GM23338 (cell line): ENCODE data around the gene CACNA1A. TPM values are rescaled to one million over a fixed set of nuclear protein-coding genes. Genes with fewer than 3 reads are reported as not detected.

ENCODE experiments used
- ATAC-seq: fragments of 200-7000 bp; cut with Tn5 transposase; 3 replicates; pipeline ENCODE4 v1.9.1; 2020
- DNase-seq: peaks from one replicate; pipeline ENCODE4 v3.0.0-alpha.2; 2015; ENCODE audit warnings: low spot score
- H2AFZ ChIP-seq: fragments of 200-600 bp; sonication (generic); 2 replicates; pipeline ENCODE4 v1.8.0; 2016; ENCODE audit warnings: antibody characterized with exemption, mild to moderate bottlenecking, moderate library complexity
- H3F3A ChIP-seq: fragments of 200-600 bp; sonication (generic); replicated peaks from 2 replicates; pipeline ENCODE4 v1.8.0; 2017; ENCODE audit warnings: antibody characterized with exemption, mixed run types, low read depth
- H3K27ac ChIP-seq: fragments of 200-600 bp; sonication (generic); 2 replicates; pipeline ENCODE4 v1.6.1; 2016; ENCODE audit warnings: low read depth
- H3K27me3 ChIP-seq: fragments of 200-600 bp; sonication (generic); 2 replicates; pipeline ENCODE4 v1.8.0; 2016; ENCODE audit warnings: mild to moderate bottlenecking, mixed run types, moderate library complexity; ENCODE audit not compliant: insufficient read depth
- H3K36me3 ChIP-seq: fragments of 200-600 bp; sonication (generic); 2 replicates; pipeline ENCODE4 v1.8.0; 2016; ENCODE audit warnings: mild to moderate bottlenecking; ENCODE audit not compliant: insufficient read depth
- H3K4me1 ChIP-seq: fragments of 200-600 bp; sonication (generic); 2 replicates; pipeline ENCODE4 v1.8.0; 2016; ENCODE audit warnings: mild to moderate bottlenecking, moderate library complexity; ENCODE audit not compliant: insufficient read depth
- H3K4me2 ChIP-seq: fragments of 200-600 bp; sonication (generic); 2 replicates; pipeline ENCODE4 v1.7.1; 2017; ENCODE audit warnings: mixed run types
- H3K4me3 ChIP-seq: fragments of 200-600 bp; sonication (generic); 2 replicates; pipeline ENCODE4 v1.6.1; 2016; ENCODE audit warnings: mixed run types
- H3K79me2 ChIP-seq: fragments of 200-600 bp; sonication (generic); replicated peaks from 2 replicates; pipeline ENCODE4 v1.8.0; 2017; ENCODE audit warnings: mild to moderate bottlenecking; ENCODE audit not compliant: insufficient read depth
- H3K9me2 ChIP-seq: fragments of 200-600 bp; sonication (generic); 2 replicates; pipeline ENCODE4 v1.8.0; 2017; ENCODE audit not compliant: insufficient read depth
- H4K20me1 ChIP-seq: fragments of 200-600 bp; sonication (generic); replicated peaks from 2 replicates; pipeline ENCODE4 v1.8.0; 2017; ENCODE audit warnings: mild to moderate bottlenecking; ENCODE audit not compliant: insufficient read depth
- H3K27ac Mint-ChIP-seq: 2 replicates; pipeline ENCODE4 v1.8.0; 2020; ENCODE audit warnings: inconsistent platforms, mild to moderate bottlenecking, moderate library complexity, mixed read lengths
- H3K27me3 Mint-ChIP-seq: 3 replicates; pipeline ENCODE4 v1.8.0; 2022; ENCODE audit warnings: low read depth, mild to moderate bottlenecking, moderate library complexity, mixed read lengths, inconsistent platforms; ENCODE audit not compliant: insufficient read depth, poor library complexity
- H3K36me3 Mint-ChIP-seq: 3 replicates; pipeline ENCODE4 v1.8.0; 2021; ENCODE audit warnings: low read depth, mild to moderate bottlenecking, inconsistent platforms, moderate library complexity, mixed read lengths
- H3K4me1 Mint-ChIP-seq: 3 replicates; pipeline ENCODE4 v1.8.0; 2020; ENCODE audit warnings: mild to moderate bottlenecking, inconsistent platforms, mixed read lengths
- H3K4me3 Mint-ChIP-seq: 3 replicates; pipeline ENCODE4 v1.8.0; 2021; ENCODE audit warnings: moderate library complexity, mild to moderate bottlenecking, inconsistent platforms, mixed read lengths
- H3K9me3 Mint-ChIP-seq: 3 replicates; pipeline ENCODE4 v1.8.0; 2020; ENCODE audit warnings: moderate library complexity, mild to moderate bottlenecking, inconsistent platforms, mixed read lengths
- polyA plus RNA-seq: library from polyadenylated mRNA; unstranded; fragments of >200 nt; fragmentation: Nextera tagmentation; extraction: Ambion mirVana; gene quantifications from 2 replicates; pipeline ENCODE4 v1.2.1, GENCODE V29; 2016
- total RNA-seq: library from RNA; depleted of rRNA; stranded (reverse); fragments of >200 nt; shearing (Covaris generic); gene quantifications from 2 replicates; pipeline ENCODE4 v1.2.3, GENCODE V29; 2014
- TF ChIP-seq, protein P1 (sequence below): fragments of 250-450 bp; sonication (Bioruptor Pico); IDR thresholded peaks from 2 replicates; pipeline ENCODE4 v1.5.0; 2020; ENCODE audit warnings: mild to moderate bottlenecking, moderate library complexity
- TF ChIP-seq, protein P2 (sequence below): IDR thresholded peaks from one replicate; pipeline ENCODE4 v1.6.1; 2018; ENCODE audit warnings: antibody characterized with exemption; ENCODE audit not compliant: unreplicated experiment

Gene CACNA1A
- total and polyA plus RNA-seq, 2 experiments from 2014 or later = 7.4 to 20.3 TPM

DNA sequence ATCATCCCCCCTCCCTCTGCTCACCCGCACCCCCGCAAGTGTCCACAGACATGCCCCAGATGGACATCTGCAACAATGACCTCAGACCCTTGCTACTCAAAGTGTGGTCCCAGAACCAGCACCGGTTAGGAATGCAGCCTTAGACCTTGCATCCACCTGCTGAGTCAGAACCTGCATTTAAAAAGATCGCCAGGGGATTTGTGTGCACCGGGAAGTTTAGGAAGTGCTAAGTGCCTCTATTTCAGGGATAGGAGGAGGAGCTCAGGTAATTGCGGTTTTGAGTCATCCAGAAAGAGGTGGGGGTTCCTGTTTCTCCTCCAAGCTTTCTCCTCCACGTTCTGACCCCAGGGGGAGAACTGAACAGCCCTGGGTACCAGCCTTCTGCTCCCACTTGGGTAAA is 46.2 kb downstream of the CACNA1A start:
- DNase-seq (peak; percentile 72), ATAC-seq (peak; percentile 78)
- Mint-ChIP-seq H3K27ac (peak overlapping the region; percentile 50), H3K27me3 (peaks cover 17% of the 10 kb centered on the region), H3K4me1 (peaks cover 42% of the 10 kb centered on the region), H3K9me3 (no peaks in the 10 kb centered on the region; the same call in 2 of the 3 replicates), H3K4me3 (peak overlapping the region; percentile 52), H3K36me3 (peaks cover 4% of the 10 kb centered on the region; the same call in 2 of the 3 replicates)
- Histone ChIP-seq H3K79me2 (no peaks in the 10 kb centered on the region), H3K36me3 (no peaks in the 10 kb centered on the region), H3K4me3 (peak overlapping the region; percentile 33), H2AFZ (no peak overlapping the region), H3K9me2 (0 out of 2 replicates have a peak, but pooled peaks cover 2% of the 10 kb centered on the region), H3K27ac (peak overlapping the region; percentile 83), H3K27me3 (no peaks in the 10 kb centered on the region), H3K4me1 (peaks cover 27% of the 10 kb centered on the region), H4K20me1 (peaks cover 15% of the 10 kb centered on the region), H3F3A (peaks cover 14% of the 10 kb centered on the region; the same call in 1 of the 2 replicates), H3K4me2 (peak overlapping the region; percentile 62)
- TF ChIP-seq, protein P1, sequence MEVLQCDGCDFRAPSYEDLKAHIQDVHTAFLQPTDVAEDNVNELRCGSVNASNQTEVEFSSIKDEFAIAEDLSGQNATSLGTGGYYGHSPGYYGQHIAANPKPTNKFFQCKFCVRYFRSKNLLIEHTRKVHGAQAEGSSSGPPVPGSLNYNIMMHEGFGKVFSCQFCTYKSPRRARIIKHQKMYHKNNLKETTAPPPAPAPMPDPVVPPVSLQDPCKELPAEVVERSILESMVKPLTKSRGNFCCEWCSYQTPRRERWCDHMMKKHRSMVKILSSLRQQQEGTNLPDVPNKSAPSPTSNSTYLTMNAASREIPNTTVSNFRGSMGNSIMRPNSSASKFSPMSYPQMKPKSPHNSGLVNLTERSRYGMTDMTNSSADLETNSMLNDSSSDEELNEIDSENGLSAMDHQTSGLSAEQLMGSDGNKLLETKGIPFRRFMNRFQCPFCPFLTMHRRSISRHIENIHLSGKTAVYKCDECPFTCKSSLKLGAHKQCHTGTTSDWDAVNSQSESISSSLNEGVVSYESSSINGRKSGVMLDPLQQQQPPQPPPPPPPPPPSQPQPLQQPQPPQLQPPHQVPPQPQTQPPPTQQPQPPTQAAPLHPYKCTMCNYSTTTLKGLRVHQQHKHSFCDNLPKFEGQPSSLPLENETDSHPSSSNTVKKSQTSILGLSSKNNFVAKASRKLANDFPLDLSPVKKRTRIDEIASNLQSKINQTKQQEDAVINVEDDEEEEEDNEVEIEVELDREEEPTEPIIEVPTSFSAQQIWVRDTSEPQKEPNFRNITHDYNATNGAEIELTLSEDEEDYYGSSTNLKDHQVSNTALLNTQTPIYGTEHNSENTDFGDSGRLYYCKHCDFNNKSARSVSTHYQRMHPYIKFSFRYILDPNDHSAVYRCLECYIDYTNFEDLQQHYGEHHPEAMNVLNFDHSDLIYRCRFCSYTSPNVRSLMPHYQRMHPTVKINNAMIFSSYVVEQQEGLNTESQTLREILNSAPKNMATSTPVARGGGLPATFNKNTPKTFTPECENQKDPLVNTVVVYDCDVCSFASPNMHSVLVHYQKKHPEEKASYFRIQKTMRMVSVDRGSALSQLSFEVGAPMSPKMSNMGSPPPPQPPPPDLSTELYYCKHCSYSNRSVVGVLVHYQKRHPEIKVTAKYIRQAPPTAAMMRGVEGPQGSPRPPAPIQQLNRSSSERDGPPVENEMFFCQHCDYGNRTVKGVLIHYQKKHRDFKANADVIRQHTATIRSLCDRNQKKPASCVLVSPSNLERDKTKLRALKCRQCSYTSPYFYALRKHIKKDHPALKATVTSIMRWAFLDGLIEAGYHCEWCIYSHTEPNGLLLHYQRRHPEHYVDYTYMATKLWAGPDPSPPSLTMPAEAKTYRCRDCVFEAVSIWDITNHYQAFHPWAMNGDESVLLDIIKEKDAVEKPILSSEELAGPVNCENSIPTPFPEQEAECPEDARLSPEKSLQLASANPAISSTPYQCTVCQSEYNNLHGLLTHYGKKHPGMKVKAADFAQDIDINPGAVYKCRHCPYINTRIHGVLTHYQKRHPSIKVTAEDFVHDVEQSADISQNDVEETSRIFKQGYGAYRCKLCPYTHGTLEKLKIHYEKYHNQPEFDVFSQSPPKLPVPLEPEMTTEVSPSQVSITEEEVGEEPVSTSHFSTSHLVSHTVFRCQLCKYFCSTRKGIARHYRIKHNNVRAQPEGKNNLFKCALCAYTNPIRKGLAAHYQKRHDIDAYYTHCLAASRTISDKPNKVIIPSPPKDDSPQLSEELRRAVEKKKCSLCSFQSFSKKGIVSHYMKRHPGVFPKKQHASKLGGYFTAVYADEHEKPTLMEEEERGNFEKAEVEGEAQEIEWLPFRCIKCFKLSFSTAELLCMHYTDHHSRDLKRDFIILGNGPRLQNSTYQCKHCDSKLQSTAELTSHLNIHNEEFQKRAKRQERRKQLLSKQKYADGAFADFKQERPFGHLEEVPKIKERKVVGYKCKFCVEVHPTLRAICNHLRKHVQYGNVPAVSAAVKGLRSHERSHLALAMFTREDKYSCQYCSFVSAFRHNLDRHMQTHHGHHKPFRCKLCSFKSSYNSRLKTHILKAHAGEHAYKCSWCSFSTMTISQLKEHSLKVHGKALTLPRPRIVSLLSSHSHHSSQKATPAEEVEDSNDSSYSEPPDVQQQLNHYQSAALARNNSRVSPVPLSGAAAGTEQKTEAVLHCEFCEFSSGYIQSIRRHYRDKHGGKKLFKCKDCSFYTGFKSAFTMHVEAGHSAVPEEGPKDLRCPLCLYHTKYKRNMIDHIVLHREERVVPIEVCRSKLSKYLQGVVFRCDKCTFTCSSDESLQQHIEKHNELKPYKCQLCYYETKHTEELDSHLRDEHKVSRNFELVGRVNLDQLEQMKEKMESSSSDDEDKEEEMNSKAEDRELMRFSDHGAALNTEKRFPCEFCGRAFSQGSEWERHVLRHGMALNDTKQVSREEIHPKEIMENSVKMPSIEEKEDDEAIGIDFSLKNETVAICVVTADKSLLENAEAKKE = no peak
- TF ChIP-seq, protein P2, sequence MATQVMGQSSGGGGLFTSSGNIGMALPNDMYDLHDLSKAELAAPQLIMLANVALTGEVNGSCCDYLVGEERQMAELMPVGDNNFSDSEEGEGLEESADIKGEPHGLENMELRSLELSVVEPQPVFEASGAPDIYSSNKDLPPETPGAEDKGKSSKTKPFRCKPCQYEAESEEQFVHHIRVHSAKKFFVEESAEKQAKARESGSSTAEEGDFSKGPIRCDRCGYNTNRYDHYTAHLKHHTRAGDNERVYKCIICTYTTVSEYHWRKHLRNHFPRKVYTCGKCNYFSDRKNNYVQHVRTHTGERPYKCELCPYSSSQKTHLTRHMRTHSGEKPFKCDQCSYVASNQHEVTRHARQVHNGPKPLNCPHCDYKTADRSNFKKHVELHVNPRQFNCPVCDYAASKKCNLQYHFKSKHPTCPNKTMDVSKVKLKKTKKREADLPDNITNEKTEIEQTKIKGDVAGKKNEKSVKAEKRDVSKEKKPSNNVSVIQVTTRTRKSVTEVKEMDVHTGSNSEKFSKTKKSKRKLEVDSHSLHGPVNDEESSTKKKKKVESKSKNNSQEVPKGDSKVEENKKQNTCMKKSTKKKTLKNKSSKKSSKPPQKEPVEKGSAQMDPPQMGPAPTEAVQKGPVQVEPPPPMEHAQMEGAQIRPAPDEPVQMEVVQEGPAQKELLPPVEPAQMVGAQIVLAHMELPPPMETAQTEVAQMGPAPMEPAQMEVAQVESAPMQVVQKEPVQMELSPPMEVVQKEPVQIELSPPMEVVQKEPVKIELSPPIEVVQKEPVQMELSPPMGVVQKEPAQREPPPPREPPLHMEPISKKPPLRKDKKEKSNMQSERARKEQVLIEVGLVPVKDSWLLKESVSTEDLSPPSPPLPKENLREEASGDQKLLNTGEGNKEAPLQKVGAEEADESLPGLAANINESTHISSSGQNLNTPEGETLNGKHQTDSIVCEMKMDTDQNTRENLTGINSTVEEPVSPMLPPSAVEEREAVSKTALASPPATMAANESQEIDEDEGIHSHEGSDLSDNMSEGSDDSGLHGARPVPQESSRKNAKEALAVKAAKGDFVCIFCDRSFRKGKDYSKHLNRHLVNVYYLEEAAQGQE = peak; percentile 21
